CD14-positive monocyte (primary cell): Measurements from ENCODE around the gene SLC25A39. TPM values are rescaled to one million over a fixed set of nuclear protein-coding genes. Genes with fewer than 3 reads are reported as not detected.

ENCODE experiments used
- DNase-seq, 3 donors: peaks; one replicate each; pipeline ENCODE4 v3.0.0-alpha.2; 2011 to 2022
- H2AFZ ChIP-seq: 2 replicates; pipeline ENCODE4 v1.6.0; 2012; ENCODE audit warnings: mild to moderate bottlenecking, low read depth, low read length, inconsistent platforms; ENCODE audit not compliant: insufficient read depth, poor library complexity, severe bottlenecking
- H3K27ac ChIP-seq, 2 donors: 1 replicate in 1 of 2; 2 replicates in 1 of 2; pipeline ENCODE4 v1.5.1; 2012 to 2013; ENCODE audit warnings: low read length in 2 of 2, control low read depth in 1 of 2, inconsistent platforms in 1 of 2, low read depth in 1 of 2, mild to moderate bottlenecking in 1 of 2
- H3K27me3 ChIP-seq, 2 donors: one replicate each; pipeline versions ENCODE4 v1.6.0 to v1.6.1; 2011 to 2013; ENCODE audit warnings: low read length in 2 of 2; ENCODE audit not compliant: control insufficient read depth in 2 of 2, insufficient read depth in 2 of 2
- H3K36me3 ChIP-seq, 2 donors: replicated peaks in 1 of 2; 1 replicate in 1 of 2; 2 replicates in 1 of 2; pipeline versions ENCODE4 v1.5.1 to v1.6.1; 2012 to 2013; ENCODE audit warnings: low read length in 2 of 2, control low read depth in 1 of 2, inconsistent platforms in 1 of 2, mild to moderate bottlenecking in 1 of 2; ENCODE audit not compliant: insufficient read depth in 2 of 2, control insufficient read depth in 1 of 2
- H3K4me1 ChIP-seq, 2 donors: 1 replicate in 1 of 2; 2 replicates in 1 of 2; pipeline versions ENCODE4 v1.5.1 to v1.6.1; 2012 to 2013; ENCODE audit warnings: low read length in 2 of 2, control low read depth in 1 of 2, inconsistent platforms in 1 of 2, mild to moderate bottlenecking in 1 of 2, moderate library complexity in 1 of 2; ENCODE audit not compliant: insufficient read depth in 2 of 2, control insufficient read depth in 1 of 2
- H3K4me2 ChIP-seq: replicated peaks from 2 replicates; pipeline ENCODE3; 2012; ENCODE audit warnings: low read length, moderate library complexity, mild to moderate bottlenecking; ENCODE audit not compliant: poor library complexity, severe bottlenecking; ENCODE audit errors: extremely low read depth
- H3K4me3 ChIP-seq, 3 experiments: fragments of 200-600 bp in 1 of 3; sonication (generic) in 1 of 3; replicated peaks in 1 of 3; 1 replicate in 2 of 3; 2 replicates in 1 of 3; pipeline ENCODE4 v1.5.1; 2011 to 2013; ENCODE audit warnings: low read length in 3 of 3, mild to moderate bottlenecking in 3 of 3, control low read depth in 2 of 3, low read depth in 2 of 3, inconsistent platforms in 1 of 3, moderate library complexity in 1 of 3
- H3K79me2 ChIP-seq: 2 replicates; pipeline ENCODE4 v1.6.0; 2012; ENCODE audit warnings: mild to moderate bottlenecking, control low read depth, inconsistent platforms, low read length, moderate library complexity; ENCODE audit not compliant: insufficient read depth
- H3K9ac ChIP-seq: 2 replicates; pipeline ENCODE4 v1.6.0; 2017; ENCODE audit warnings: low read length, mild to moderate bottlenecking; ENCODE audit not compliant: insufficient read depth, poor library complexity, severe bottlenecking
- H3K9me3 ChIP-seq, 2 donors: replicated peaks in 1 of 2; 1 replicate in 1 of 2; 2 replicates in 1 of 2; pipeline versions ENCODE4 v1.5.1 to v1.6.1; 2012 to 2013; ENCODE audit warnings: low read length in 2 of 2, control low read depth in 1 of 2; ENCODE audit not compliant: control insufficient read depth in 1 of 2, insufficient read depth in 1 of 2
- H4K20me1 ChIP-seq: 2 replicates; pipeline ENCODE4 v1.6.0; 2012; ENCODE audit warnings: mild to moderate bottlenecking, low read length, control low read depth, moderate library complexity; ENCODE audit not compliant: insufficient read depth
- H3K27ac Mint-ChIP-seq, 7 donors: one replicate each; pipeline ENCODE4 v1.8.0; 2020; ENCODE audit warnings: mild to moderate bottlenecking in 7 of 7, mixed read lengths in 7 of 7, moderate library complexity in 6 of 7, inconsistent platforms in 2 of 7
- H3K27me3 Mint-ChIP-seq, 3 donors: one replicate each; pipeline ENCODE4 v1.8.0; 2021 to 2022; ENCODE audit warnings: low read depth in 3 of 3, mild to moderate bottlenecking in 3 of 3, mixed read lengths in 3 of 3, moderate library complexity in 3 of 3, inconsistent platforms in 1 of 3
- H3K36me3 Mint-ChIP-seq, 2 donors: one replicate each; pipeline ENCODE4 v1.8.0; 2020; ENCODE audit warnings: mixed read lengths in 2 of 2, inconsistent platforms in 1 of 2, mild to moderate bottlenecking in 1 of 2
- H3K4me1 Mint-ChIP-seq: one replicate; pipeline ENCODE4 v1.8.0; 2020; ENCODE audit warnings: mild to moderate bottlenecking, mixed read lengths
- H3K4me3 Mint-ChIP-seq, 2 donors: one replicate each; pipeline ENCODE4 v1.8.0; 2020; ENCODE audit warnings: mild to moderate bottlenecking in 2 of 2, mixed read lengths in 2 of 2, moderate library complexity in 1 of 2
- H3K9me3 Mint-ChIP-seq, 7 donors: one replicate each; pipeline ENCODE4 v1.8.0; 2020 to 2022; ENCODE audit warnings: mixed read lengths in 7 of 7, mild to moderate bottlenecking in 6 of 7, moderate library complexity in 6 of 7, inconsistent platforms in 2 of 7
- WGBS: methylation state at CpG from one replicate; pipeline ENCODE4 v1.1.5; 2013; ENCODE audit warnings: missing lambda C conversion rate; ENCODE audit not compliant: insufficient coverage; 5-methylcytosine and 5-hydroxymethylcytosine counted together
- intact Hi-C, 2 donors: fragments of 100-400 bp; cut with micrococcal nuclease; formaldehyde crosslinking; loops; one replicate each; pipeline versions ENCODE4 v1.15.0 to v1.15.1; 2023
- polyA plus RNA-seq, 3 donors: library from polyadenylated mRNA; depleted of rRNA in 1 of 3; unstranded in 2 of 3; stranded (reverse) in 1 of 3; fragments of 300-500 nt in 2 of 3; fragments of >200 nt in 1 of 3; fragmentation: Illumina TruSeq in 2 of 3; gene quantifications; 1 replicate in 2 of 3; 2 replicates in 1 of 3; pipeline ENCODE4 v1.2.3, GENCODE V29; 2012 to 2021
- small RNA-seq: library from RNA; depleted of rRNA; stranded (forward); fragments of <200 nt; gene quantifications from one replicate; pipeline ENCODE3, GENCODE V24; 2012; ENCODE audit warnings: low read depth; ENCODE audit not compliant: insufficient read length
- TF ChIP-seq, protein P1 (sequence below): fragments of 200-600 bp; IDR thresholded peaks from one replicate; pipeline ENCODE4 v1.8.0; 2022; ENCODE audit warnings: antibody characterized with exemption, mild to moderate bottlenecking

Gene SLC25A39
- polyA plus RNA-seq, 3 donors: 64.0 to 74.8 (median 64.5) TPM

- H3K4me3 Mint-ChIP-seq: no peak overlapping the region
- H3K79me2 ChIP-seq: no peaks in the 10 kb centered on the region
- H3K9me3 Mint-ChIP-seq: peaks cover 0 to 3% (median 0%) of the 10 kb centered on the region in 7 donors
- no peak overlapping the region for H3K4me2 ChIP-seq
- no peaks in the 10 kb centered on the region for H3K4me1 ChIP-seq
- H2AFZ ChIP-seq: no peak overlapping the region
- TF ChIP-seq, protein P1, sequence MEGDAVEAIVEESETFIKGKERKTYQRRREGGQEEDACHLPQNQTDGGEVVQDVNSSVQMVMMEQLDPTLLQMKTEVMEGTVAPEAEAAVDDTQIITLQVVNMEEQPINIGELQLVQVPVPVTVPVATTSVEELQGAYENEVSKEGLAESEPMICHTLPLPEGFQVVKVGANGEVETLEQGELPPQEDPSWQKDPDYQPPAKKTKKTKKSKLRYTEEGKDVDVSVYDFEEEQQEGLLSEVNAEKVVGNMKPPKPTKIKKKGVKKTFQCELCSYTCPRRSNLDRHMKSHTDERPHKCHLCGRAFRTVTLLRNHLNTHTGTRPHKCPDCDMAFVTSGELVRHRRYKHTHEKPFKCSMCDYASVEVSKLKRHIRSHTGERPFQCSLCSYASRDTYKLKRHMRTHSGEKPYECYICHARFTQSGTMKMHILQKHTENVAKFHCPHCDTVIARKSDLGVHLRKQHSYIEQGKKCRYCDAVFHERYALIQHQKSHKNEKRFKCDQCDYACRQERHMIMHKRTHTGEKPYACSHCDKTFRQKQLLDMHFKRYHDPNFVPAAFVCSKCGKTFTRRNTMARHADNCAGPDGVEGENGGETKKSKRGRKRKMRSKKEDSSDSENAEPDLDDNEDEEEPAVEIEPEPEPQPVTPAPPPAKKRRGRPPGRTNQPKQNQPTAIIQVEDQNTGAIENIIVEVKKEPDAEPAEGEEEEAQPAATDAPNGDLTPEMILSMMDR: no peak
- no peak overlapping the region for H3K27ac ChIP-seq
- H3K27me3 Mint-ChIP-seq: peaks cover 18 to 30% (median 19%) of the 10 kb centered on the region in 3 donors
- no peaks in the 10 kb centered on the region for H3K36me3 ChIP-seq
- H3K27ac Mint-ChIP-seq: no peak overlapping the region
- peaks cover 9% of the 10 kb centered on the region for H3K4me1 Mint-ChIP-seq
- H3K9ac ChIP-seq: no peak overlapping the region
- H3K27me3 ChIP-seq: peaks cover 0 to 5% of the 10 kb centered on the region in 2 donors
- intact Hi-C loops: no loop called here
- no peaks in the 10 kb centered on the region for H3K9me3 ChIP-seq
- no peak overlapping the region for H3K4me3 ChIP-seq
- WGBS: 94% methylated on average over 2 of the region's 6 CpGs
- H3K36me3 Mint-ChIP-seq: no peaks in the 10 kb centered on the region
- H4K20me1 ChIP-seq: no peaks in the 10 kb centered on the region
- no peak for DNase-seq
These were observed 51.7 kb downstream of the SLC25A39 start for GRCh38 chr17:44272954-44273353.

- TF ChIP-seq, protein P1: no peak
- no peak overlapping the region for H2AFZ ChIP-seq
- Mint-ChIP-seq H3K27me3 (peaks cover 18 to 31% (median 18%) of the 10 kb centered on the region in 3 donors), H3K4me3 (no peak overlapping the region), H3K36me3 (no peaks in the 10 kb centered on the region), H3K27ac (no peak overlapping the region), H3K9me3 (peaks cover 0 to 3% (median 0%) of the 10 kb centered on the region in 7 donors), H3K4me1 (peaks cover 9% of the 10 kb centered on the region)
- H3K4me2 ChIP-seq: no peak overlapping the region
- H3K9ac ChIP-seq: no peak overlapping the region
- intact Hi-C loops: no loop called here
- H3K79me2 ChIP-seq: no peaks in the 10 kb centered on the region
- H3K9me3 ChIP-seq: no peaks in the 10 kb centered on the region
- 86% methylated on average over 10 of the region's 13 CpGs for WGBS
- no peak overlapping the region for H3K4me3 ChIP-seq
- H3K27ac ChIP-seq: no peak overlapping the region
- H3K4me1 ChIP-seq: no peaks in the 10 kb centered on the region
- no peaks in the 10 kb centered on the region for H3K36me3 ChIP-seq
- H4K20me1 ChIP-seq: no peaks in the 10 kb centered on the region
- no peaks in the 10 kb centered on the region for H3K27me3 ChIP-seq
- DNase-seq: no peak
These were observed 52.2 kb downstream of the SLC25A39 start for GRCh38 chr17:44272321-44272951.

Small RNAs within 50 kb of the gene (small RNA-seq; reads per million reads assigned to genes)
- gene RF00012: not detected
- gene RN7SL507P: not detected
- gene RNU6-453P: not detected

Other genes starting within 250 kb of the SLC25A39 start
- 10 to 100 TPM; 16.1 to 93.6 (median 24.7) TPM for gene HDAC5, start 201.2 kb downstream of the SLC25A39 start, polyA plus RNA-seq
- gene HROB, start 182.9 kb downstream of the SLC25A39 start, polyA plus RNA-seq: under 1 TPM; 0.17 to 0.32 (median 0.20) TPM
- gene ASB16, start 154.1 kb downstream of the SLC25A39 start, polyA plus RNA-seq: not detected
- 100 to 1,000 TPM in 1 of 3 donors, 10 to 100 TPM in 2; 41.3 to 118 (median 41.7) TPM for gene TMUB2, start 137.9 kb downstream of the SLC25A39 start, polyA plus RNA-seq
- 10 to 100 TPM in 1 of 3 donors, 1 to 10 TPM in 2; 8.5 to 60.9 (median 9.9) TPM for gene ATXN7L3, start 124.9 kb downstream of the SLC25A39 start, polyA plus RNA-seq
- 10 to 100 TPM in 2 of 3 donors, 1 to 10 TPM in 1; 6.0 to 13.1 (median 12.5) TPM for gene UBTF, start 105.1 kb downstream of the SLC25A39 start, polyA plus RNA-seq
- gene SLC4A1, start 56.7 kb downstream of the SLC25A39 start, polyA plus RNA-seq: under 1 TPM in 1 of 3 donors, not detected in 2; 0.04 TPM
- under 1 TPM in 2 of 3 donors, not detected in 1; 0.22 to 0.35 TPM for gene RUNDC3A, start 16.2 kb downstream of the SLC25A39 start, polyA plus RNA-seq
- gene GRN, start 20.5 kb upstream of the SLC25A39 start, polyA plus RNA-seq: 1,000 to 10,000 TPM; 1,303 to 1,960 (median 1,361) TPM
- gene FAM171A2, start 39.0 kb upstream of the SLC25A39 start, polyA plus RNA-seq: not detected
- 1 to 10 TPM in 2 of 3 donors, under 1 TPM in 1; 0.21 to 1.2 (median 1.1) TPM for gene ITGA2B, start 64.8 kb upstream of the SLC25A39 start, polyA plus RNA-seq
- 10 to 100 TPM in 2 of 3 donors, 1 to 10 TPM in 1; 8.8 to 15.9 (median 14.9) TPM for gene GPATCH8, start 178.6 kb upstream of the SLC25A39 start, polyA plus RNA-seq
- 1 to 10 TPM; 3.1 to 7.2 (median 6.2) TPM for gene FZD2, start 232.7 kb upstream of the SLC25A39 start, polyA plus RNA-seq